ENCODE data around the gene BAZ1B.

- TF ChIP-seq CTCF (IDR thresholded peaks at IDR 0.05) (no peak), POLR2AphosphoS5 (IDR thresholded peaks at IDR 0.05) (no peak), POLR2A (IDR thresholded peaks at IDR 0.05) (no peak)
Measured at GRCh38 chr7:73431041-73431835, 90.9 kb downstream of the BAZ1B start.

Measured in breast epithelium (tissue), 3 donors.